Measurements from ENCODE around the gene RXRB. TPM values are rescaled to one million over a fixed set of nuclear protein-coding genes. Genes with fewer than 3 reads are reported as not detected.

The RXRB gene
- total and polyA plus RNA-seq, 7 donors: 15.6 to 33.2 (median 28.5) TPM

GRCh38 chr6:33178755-33179475, 21.6 kb downstream of the RXRB start:
- DNase-seq: no peak
- 83 to 85% methylated on average over 10 of the region's 10 CpGs for WGBS, 2 donors
- Histone ChIP-seq H3K4me1 (no peaks in the 10 kb centered on the region), H3K36me3 (no peaks in the 10 kb centered on the region), H3K27ac (no peak overlapping the region), H3K27me3 (no peaks in the 10 kb centered on the region), H3K9me3 (no peaks in the 10 kb centered on the region), H3K4me3 (no peak overlapping the region)
- intact Hi-C loops (cut with DNase I): no loop called here
- TF ChIP-seq CTCF (IDR thresholded peaks at IDR 0.05) (no peak), POLR2AphosphoS5 (IDR thresholded peaks at IDR 0.05) (no peak), EP300 (IDR thresholded peaks at IDR 0.05) (no peak), POLR2A (IDR thresholded peaks at IDR 0.05) (no peak)

- H3K4me3 ChIP-seq: no peak overlapping the region
- intact Hi-C loops (cut with DNase I): no loop called here
- no peaks in the 10 kb centered on the region for H3K36me3 ChIP-seq
- no peak overlapping the region for H3K27ac ChIP-seq
- no peaks in the 10 kb centered on the region for H3K4me1 ChIP-seq
- no peaks in the 10 kb centered on the region for H3K9me3 ChIP-seq
- no peaks in the 10 kb centered on the region for H3K27me3 ChIP-seq
- no peak for DNase-seq
- TF ChIP-seq POLR2AphosphoS5 (IDR thresholded peaks at IDR 0.05) (no peak), POLR2A (IDR thresholded peaks at IDR 0.05) (no peak), CTCF (IDR thresholded peaks at IDR 0.05) (no peak), EP300 (IDR thresholded peaks at IDR 0.05) (no peak)
- whole genome bisulfite sequencing, 2 donors: 83 to 88% methylated on average over 19 of the region's 19 CpGs
Observed at GRCh38 chr6:33177552-33178446, 22.7 kb downstream of the RXRB start.

- H3K9me3 ChIP-seq: no peaks in the 10 kb centered on the region
- DNase-seq: no peak
- no peak for TF ChIP-seq POLR2A (IDR thresholded peaks at IDR 0.05)
- TF ChIP-seq POLR2AphosphoS5 (IDR thresholded peaks at IDR 0.05): no peak
- no peak for TF ChIP-seq EP300 (IDR thresholded peaks at IDR 0.05)
- no peak for TF ChIP-seq CTCF (IDR thresholded peaks at IDR 0.05)
- no peaks in the 10 kb centered on the region for H3K36me3 ChIP-seq
- H3K4me1 ChIP-seq: no peaks in the 10 kb centered on the region
- H3K27me3 ChIP-seq: no peaks in the 10 kb centered on the region
- 92 to 93% methylated on average over 7 of the region's 7 CpGs for WGBS, 2 donors
- H3K27ac ChIP-seq: no peak overlapping the region
- H3K4me3 ChIP-seq: no peak overlapping the region
- intact Hi-C loops (cut with DNase I): no loop called here
Observed at GRCh38 chr6:33176906-33177305, 23.6 kb downstream of the RXRB start.

- intact Hi-C loops (cut with DNase I): no loop called here
Observed at GRCh38 chr6:33175436-33176069, 24.9 kb downstream of the RXRB start.

More at GRCh38 chr6:33175436-33176069, 24.9 kb downstream of the RXRB start:
- Histone ChIP-seq H3K4me1 (no peaks in the 10 kb centered on the region), H3K27me3 (no peaks in the 10 kb centered on the region), H3K36me3 (no peaks in the 10 kb centered on the region), H3K4me3 (no peak overlapping the region), H3K9me3 (no peaks in the 10 kb centered on the region), H3K27ac (no peak overlapping the region)
- DNase-seq: no peak
- no peak for TF ChIP-seq POLR2A (IDR thresholded peaks at IDR 0.05)
- TF ChIP-seq POLR2AphosphoS5 (IDR thresholded peaks at IDR 0.05): no peak
- TF ChIP-seq CTCF (IDR thresholded peaks at IDR 0.05): no peak
- TF ChIP-seq EP300 (IDR thresholded peaks at IDR 0.05): no peak
- 61 to 85% methylated on average over 10 of the region's 10 CpGs for WGBS, 2 donors

Measured in sigmoid colon (tissue), 7 donors.